A549 treated with Mapracorat at 1 μM for 4 hours (cell line): ENCODE results near the gene BMP15. TPM values are rescaled to one million over a fixed set of nuclear protein-coding genes. Genes with fewer than 3 reads are reported as not detected.

ENCODE experiments used
- total RNA-seq: library from RNA; stranded (reverse); fragments of 200-300 nt; extraction: Qiagen RNA extraction; gene quantifications from 5 replicates; pipeline ENCODE4 v1.2.3, GENCODE V29; 2022

BMP15 gene
- total RNA-seq, result not detected in 5 replicates

DNA sequence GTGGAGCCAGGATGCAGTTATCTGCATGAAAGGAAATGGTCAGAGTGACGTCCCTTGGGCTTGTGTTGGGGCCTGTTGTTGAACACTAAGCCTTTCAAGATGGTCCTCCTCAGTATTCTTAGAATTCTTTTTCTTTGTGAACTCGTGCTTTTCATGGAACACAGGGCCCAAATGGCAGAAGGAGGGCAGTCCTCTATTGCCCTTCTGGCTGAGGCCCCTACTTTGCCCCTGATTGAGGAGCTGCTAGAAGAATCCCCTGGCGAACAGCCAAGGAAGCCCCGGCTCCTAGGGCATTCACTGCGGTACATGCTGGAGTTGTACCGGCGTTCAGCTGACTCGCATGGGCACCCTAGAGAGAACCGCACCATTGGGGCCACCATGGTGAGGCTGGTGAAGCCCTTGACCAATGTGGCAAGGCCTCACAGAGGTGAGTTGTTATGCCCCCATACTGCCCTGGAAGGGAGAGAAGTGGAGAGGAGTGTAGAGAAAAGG is at the start of gene BMP15:
Gene BMP15 (plus strand): TSS at position 51 of the 492 bp plus-strand sequence. CDS start 49 bp downstream, at position 100.

Other genes starting within 250 kb of the BMP15 start
- not detected in 5 replicates for gene SHROOM4, start 96.5 kb upstream of the BMP15 start, total RNA-seq